HepG2 (cell line): ENCODE results near the gene PSMA3. TPM values are rescaled to one million over a fixed set of nuclear protein-coding genes. Genes with fewer than 3 reads are reported as not detected.

Experiments used
- ADNP ChIP-seq: sonication (generic); formaldehyde crosslinking; IDR thresholded peaks from 2 replicates; pipeline ENCODE4 v1.4.0; 2020; ENCODE audit warnings: missing genetic modification reagents
- ARNT ChIP-seq: fragments of 450-650 bp; IDR thresholded peaks from 2 replicates; pipeline ENCODE4 v1.6.1; 2017
- ATF4 ChIP-seq, 2 experiments: fragments of 450-650 bp in 1 of 2; sonication (generic) in 1 of 2; formaldehyde crosslinking; IDR thresholded peaks; 2 replicates each; pipeline versions ENCODE4 v1.5.0 to v1.8.0; 2020 to 2022; ENCODE audit warnings: mild to moderate bottlenecking in 1 of 2, missing genetic modification reagents in 1 of 2
- ATF5 ChIP-seq: sonication (generic); formaldehyde crosslinking; IDR thresholded peaks from 2 replicates; pipeline ENCODE4 v1.4.0; 2020; ENCODE audit warnings: mild to moderate bottlenecking, low read depth, missing genetic modification reagents
- DDIT3 ChIP-seq: sonication (generic); formaldehyde crosslinking; IDR thresholded peaks from 2 replicates; pipeline ENCODE4 v1.4.0; 2020; ENCODE audit warnings: mild to moderate bottlenecking, missing genetic modification reagents
- FOXC1 ChIP-seq: sonication (generic); formaldehyde crosslinking; IDR thresholded peaks from 2 replicates; pipeline ENCODE4 v1.8.0; 2022; ENCODE audit warnings: mild to moderate bottlenecking, missing genetic modification reagents, borderline replicate concordance
- GABPA ChIP-seq, 2 experiments: IDR thresholded peaks; 2 replicates each; pipeline ENCODE4 v1.6.1; 2011 to 2016; ENCODE audit warnings: low read depth in 2 of 2, low read length in 1 of 2, missing biosample characterization in 1 of 2, missing genetic modification characterization in 1 of 2
- GATAD2A ChIP-seq: IDR thresholded peaks from 2 replicates; pipeline ENCODE4 v1.6.1; 2016
- GTF3A ChIP-seq: sonication (generic); formaldehyde crosslinking; conservative IDR thresholded peaks from 2 replicates; pipeline ENCODE4 v1.4.0; 2020; ENCODE audit warnings: mild to moderate bottlenecking, missing genetic modification reagents
- IKZF1 ChIP-seq: fragments of 450-650 bp; IDR thresholded peaks from 2 replicates; pipeline ENCODE4 v1.7.1; 2016
- IKZF4 ChIP-seq: sonication (generic); formaldehyde crosslinking; IDR thresholded peaks from 2 replicates; pipeline ENCODE4 v1.5.1; 2020; ENCODE audit warnings: borderline replicate concordance, mild to moderate bottlenecking, low read depth, missing genetic modification reagents; ENCODE audit errors: not compliant biosample characterization
- JARID2 ChIP-seq: sonication (generic); formaldehyde crosslinking; IDR thresholded peaks from 2 replicates; pipeline ENCODE4 v1.8.1; 2023; ENCODE audit warnings: missing genetic modification reagents, inconsistent platforms; ENCODE audit not compliant: insufficient replicate concordance
- JUNB ChIP-seq: sonication (generic); formaldehyde crosslinking; IDR thresholded peaks from 2 replicates; pipeline ENCODE4 v1.8.0; 2022; ENCODE audit warnings: missing genetic modification reagents, mild to moderate bottlenecking, borderline replicate concordance
- KAT2B ChIP-seq: fragments of 150-350 bp; IDR thresholded peaks from 2 replicates; pipeline ENCODE4 v1.6.1; 2014; ENCODE audit warnings: low read depth, low read length, borderline replicate concordance
- KDM2A ChIP-seq: sonication (generic); formaldehyde crosslinking; IDR thresholded peaks from 2 replicates; pipeline ENCODE4 v1.4.0; 2020; ENCODE audit warnings: low read depth, missing genetic modification reagents, borderline replicate concordance
- RFXANK ChIP-seq: IDR thresholded peaks from 2 replicates; pipeline ENCODE4 v1.6.1; 2016
- SRF ChIP-seq: IDR thresholded peaks from 2 replicates; pipeline ENCODE4 v1.6.1; 2011; ENCODE audit warnings: mild to moderate bottlenecking, low read depth, low read length, moderate library complexity
- SYNCRIP ChIP-seq: fragments of 200-400 bp; formaldehyde crosslinking; IDR thresholded peaks from 2 replicates; pipeline ENCODE4 v1.6.1; 2018; ENCODE audit warnings: mild to moderate bottlenecking, low read depth, low read length; ENCODE audit not compliant: insufficient read depth
- TAF15 ChIP-seq: fragments of 200-400 bp; formaldehyde crosslinking; IDR thresholded peaks from one replicate; pipeline ENCODE4 v1.6.1; 2018; ENCODE audit warnings: mild to moderate bottlenecking, low read depth, low read length; ENCODE audit not compliant: poor library complexity, severe bottlenecking
- TOE1 ChIP-seq: sonication (generic); formaldehyde crosslinking; IDR thresholded peaks from 2 replicates; pipeline ENCODE4 v1.4.0; 2020; ENCODE audit warnings: mild to moderate bottlenecking, missing genetic modification reagents
- ZBTB3 ChIP-seq: sonication (generic); formaldehyde crosslinking; IDR thresholded peaks from 2 replicates; pipeline ENCODE4 v1.4.0; 2020; ENCODE audit warnings: low read depth, mild to moderate bottlenecking, moderate library complexity, missing genetic modification reagents, borderline replicate concordance
- ZNF354B ChIP-seq: sonication (generic); formaldehyde crosslinking; IDR thresholded peaks from 2 replicates; pipeline ENCODE4 v1.8.0; 2022; ENCODE audit warnings: mild to moderate bottlenecking, missing genetic modification reagents
- ZNF432 ChIP-seq: sonication (generic); formaldehyde crosslinking; IDR thresholded peaks from 2 replicates; pipeline ENCODE4 v1.5.0; 2020; ENCODE audit warnings: missing genetic modification reagents, mild to moderate bottlenecking, borderline replicate concordance
- ZNF546 ChIP-seq: sonication (generic); formaldehyde crosslinking; conservative IDR thresholded peaks from 2 replicates; pipeline ENCODE4 v1.8.1; 2023; ENCODE audit warnings: mild to moderate bottlenecking, missing genetic modification reagents
- ZNF558 ChIP-seq: sonication (generic); formaldehyde crosslinking; IDR thresholded peaks from 2 replicates; pipeline ENCODE4 v1.9.0; 2022; ENCODE audit warnings: mild to moderate bottlenecking, missing genetic modification reagents, borderline replicate concordance
- ZNF724P ChIP-seq: sonication (generic); formaldehyde crosslinking; IDR thresholded peaks from 2 replicates; pipeline ENCODE4 v1.8.0; 2022; ENCODE audit warnings: missing genetic modification reagents, borderline replicate concordance
- ZNF740 ChIP-seq: sonication (generic); formaldehyde crosslinking; IDR thresholded peaks from 2 replicates; pipeline ENCODE4 v1.4.0; 2020; ENCODE audit warnings: missing genetic modification reagents
- ZNF772 ChIP-seq: sonication (generic); formaldehyde crosslinking; IDR thresholded peaks from 2 replicates; pipeline ENCODE4 v1.5.0; 2020; ENCODE audit warnings: mild to moderate bottlenecking, missing genetic modification reagents
- polyA plus RNA-seq, 8 experiments: library from polyadenylated mRNA; depleted of rRNA in 3 of 8; stranded (reverse) in 7 of 8; unstranded in 1 of 8; fragments of >200 nt; fragmentation: Illumina TruSeq in 4 of 8; extraction: Trizol in 4 of 8; gene quantifications; 2 replicates each; pipeline versions ENCODE4 v1.2.1 to v1.2.3, GENCODE V29; 2011 to 2016; ENCODE audit warnings: low read depth in 4 of 8, missing spikeins in 1 of 8, mixed read lengths in 1 of 8; ENCODE audit not compliant: insufficient read depth in 1 of 8
- total RNA-seq, 5 experiments: library from RNA; depleted of rRNA; stranded (reverse); fragments of >200 nt; fragmentation: Illumina TruSeq; extraction: Trizol; gene quantifications; 2 replicates each; pipeline ENCODE4 v1.2.3, GENCODE V29; 2016; ENCODE audit warnings: low read depth in 1 of 5
- TF ChIP-seq, protein P1 (sequence below): sonication (generic); formaldehyde crosslinking; IDR thresholded peaks from 2 replicates; pipeline ENCODE4 v1.9.0; 2022; ENCODE audit warnings: missing genetic modification reagents, mild to moderate bottlenecking, borderline replicate concordance

PSMA3 gene
- total and polyA plus RNA-seq, 2 of the 13 experiments (the other 11 are each of a cell fraction or from before 2014, with no cell fraction given), result 232 to 275 TPM

DNA sequence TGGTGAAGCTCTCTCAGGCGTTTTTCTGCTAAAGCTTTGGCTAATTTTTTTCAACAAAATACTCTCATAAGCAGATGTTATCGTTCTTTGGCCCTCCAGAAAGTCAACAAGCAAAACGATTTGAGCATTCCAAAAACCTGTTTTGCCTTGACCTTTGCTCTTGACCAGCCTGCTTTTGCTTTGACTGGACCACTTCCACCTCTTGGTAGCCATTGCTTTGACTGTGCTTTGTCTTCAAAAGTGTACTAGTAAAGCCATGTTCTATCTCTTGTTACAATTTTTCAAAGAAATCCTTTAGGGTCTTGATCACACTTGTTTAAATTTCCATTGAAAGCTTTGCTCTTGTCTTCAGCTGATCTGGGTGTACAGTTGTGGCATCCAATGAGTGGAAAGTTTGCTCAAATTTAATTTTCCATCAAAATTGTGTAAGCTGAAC lies 43.0 kb downstream of the PSMA3 start (continued):
- no peak for TF ChIP-seq ATF4 (CRISPR knock-in tag; IDR thresholded peaks at IDR 0.05)
- no peak for TF ChIP-seq FOXC1 (CRISPR knock-in tag)
- no peak for TF ChIP-seq TOE1
- TF ChIP-seq ZNF432 (CRISPR knock-in tag), result no peak
- no peak for TF ChIP-seq KDM2A (CRISPR knock-in tag)
- TF ChIP-seq, protein P1, sequence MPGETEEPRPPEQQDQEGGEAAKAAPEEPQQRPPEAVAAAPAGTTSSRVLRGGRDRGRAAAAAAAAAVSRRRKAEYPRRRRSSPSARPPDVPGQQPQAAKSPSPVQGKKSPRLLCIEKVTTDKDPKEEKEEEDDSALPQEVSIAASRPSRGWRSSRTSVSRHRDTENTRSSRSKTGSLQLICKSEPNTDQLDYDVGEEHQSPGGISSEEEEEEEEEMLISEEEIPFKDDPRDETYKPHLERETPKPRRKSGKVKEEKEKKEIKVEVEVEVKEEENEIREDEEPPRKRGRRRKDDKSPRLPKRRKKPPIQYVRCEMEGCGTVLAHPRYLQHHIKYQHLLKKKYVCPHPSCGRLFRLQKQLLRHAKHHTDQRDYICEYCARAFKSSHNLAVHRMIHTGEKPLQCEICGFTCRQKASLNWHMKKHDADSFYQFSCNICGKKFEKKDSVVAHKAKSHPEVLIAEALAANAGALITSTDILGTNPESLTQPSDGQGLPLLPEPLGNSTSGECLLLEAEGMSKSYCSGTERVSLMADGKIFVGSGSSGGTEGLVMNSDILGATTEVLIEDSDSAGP (CRISPR knock-in tag), result no peak
- no peak for TF ChIP-seq ZNF546 (CRISPR knock-in tag)
- TF ChIP-seq ZNF740 (CRISPR knock-in tag), result no peak
- TF ChIP-seq ZNF724P (CRISPR knock-in tag), result no peak
- no peak for TF ChIP-seq JARID2 (CRISPR knock-in tag)
- peak; percentile 66; the same call in 1 of the 2 replicates for TF ChIP-seq ZNF772 (CRISPR knock-in tag)
- TF ChIP-seq IKZF1, result no peak
- TF ChIP-seq TAF15, result no peak
- no peak for TF ChIP-seq DDIT3 (CRISPR knock-in tag)
- no peak for TF ChIP-seq ZNF354B (CRISPR knock-in tag)
- no peak for TF ChIP-seq ZBTB3
- TF ChIP-seq IKZF4 (CRISPR knock-in tag), result no peak
- peak; percentile 85 for TF ChIP-seq GATAD2A (CRISPR knock-in tag)
- TF ChIP-seq KAT2B, result no peak
- no peak for TF ChIP-seq SYNCRIP
- no peak for TF ChIP-seq GABPA (IDR thresholded peaks at IDR 0.05; ENCODE audit: low read depth, low read length)
- no peak; the same call in 1 of the 2 replicates for TF ChIP-seq GABPA (CRISPR knock-in tag; IDR thresholded peaks at IDR 0.05; ENCODE audit: low read depth)
- TF ChIP-seq ZNF558 (CRISPR knock-in tag), result no peak
- no peak for TF ChIP-seq GTF3A (CRISPR knock-in tag)
- no peak for TF ChIP-seq JUNB (CRISPR knock-in tag)
- no peak for TF ChIP-seq SRF
- TF ChIP-seq RFXANK (CRISPR knock-in tag), result no peak
- no peak for TF ChIP-seq ARNT
- TF ChIP-seq ATF5 (CRISPR knock-in tag), result no peak
- no peak for TF ChIP-seq ADNP (CRISPR knock-in tag)
